ENCODE data around the gene COLEC11.
A peak's percentile ranks its signal among the peaks of the same experiment; 100 is the strongest.
"Not testable (repeated sequence)": the region's sequence is repeated elsewhere in the genome, so short reads cannot be mapped to it uniquely, and the experiment has no call there.

COLEC11 gene

DNA sequence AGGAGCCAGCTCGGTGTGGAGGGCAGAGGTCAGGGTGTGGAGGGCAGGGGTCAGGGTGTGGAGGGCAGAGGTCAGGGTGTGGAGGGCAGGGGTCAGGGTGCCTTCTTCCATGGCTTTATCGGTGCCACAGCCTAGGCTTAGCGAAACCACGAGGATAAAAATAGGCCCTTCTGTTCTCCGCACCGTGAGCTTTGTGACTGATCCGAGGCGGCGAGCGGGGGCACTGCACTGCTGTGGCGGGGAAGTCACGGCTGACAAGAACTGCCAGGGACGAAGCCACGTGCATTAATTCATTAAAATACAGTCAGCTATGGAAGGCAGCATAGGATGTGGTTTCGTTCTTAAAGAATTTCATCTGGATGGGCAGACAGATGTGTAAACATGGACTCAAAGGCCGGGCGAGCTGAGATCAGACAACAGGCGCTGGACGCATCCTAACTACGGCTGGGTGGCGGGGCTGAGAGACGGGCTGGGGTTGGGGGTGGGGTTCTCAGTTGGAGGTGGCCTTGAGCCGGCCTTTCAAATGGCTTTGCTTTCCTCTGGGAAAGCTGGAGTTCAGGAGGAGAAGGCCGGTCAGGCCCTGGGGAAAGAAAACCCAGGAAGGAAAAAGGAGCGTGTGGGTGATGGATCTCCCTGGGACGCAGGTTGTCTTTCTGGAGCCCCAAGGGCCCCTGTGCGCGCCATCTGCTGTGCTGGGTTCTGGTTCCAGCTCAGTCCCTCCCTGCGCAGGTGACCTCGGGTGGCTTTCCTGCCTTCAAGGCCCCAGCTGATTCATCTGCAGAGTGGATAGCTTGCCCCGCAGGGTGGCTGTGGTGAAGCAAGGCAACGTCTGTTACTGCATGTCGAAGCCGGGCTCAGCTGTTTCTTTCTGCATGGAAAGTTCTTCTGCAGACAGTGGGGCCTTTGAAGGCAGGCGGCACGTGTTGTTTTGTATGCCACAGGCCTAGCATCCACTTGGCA, 62.1 kb downstream of the COLEC11 start:
- no peak overlapping the region for H3K4me3 ChIP-seq (ENCODE audit: low read length)
- no peak for DNase-seq (ENCODE audit: low read depth)
- TF ChIP-seq, protein P1, sequence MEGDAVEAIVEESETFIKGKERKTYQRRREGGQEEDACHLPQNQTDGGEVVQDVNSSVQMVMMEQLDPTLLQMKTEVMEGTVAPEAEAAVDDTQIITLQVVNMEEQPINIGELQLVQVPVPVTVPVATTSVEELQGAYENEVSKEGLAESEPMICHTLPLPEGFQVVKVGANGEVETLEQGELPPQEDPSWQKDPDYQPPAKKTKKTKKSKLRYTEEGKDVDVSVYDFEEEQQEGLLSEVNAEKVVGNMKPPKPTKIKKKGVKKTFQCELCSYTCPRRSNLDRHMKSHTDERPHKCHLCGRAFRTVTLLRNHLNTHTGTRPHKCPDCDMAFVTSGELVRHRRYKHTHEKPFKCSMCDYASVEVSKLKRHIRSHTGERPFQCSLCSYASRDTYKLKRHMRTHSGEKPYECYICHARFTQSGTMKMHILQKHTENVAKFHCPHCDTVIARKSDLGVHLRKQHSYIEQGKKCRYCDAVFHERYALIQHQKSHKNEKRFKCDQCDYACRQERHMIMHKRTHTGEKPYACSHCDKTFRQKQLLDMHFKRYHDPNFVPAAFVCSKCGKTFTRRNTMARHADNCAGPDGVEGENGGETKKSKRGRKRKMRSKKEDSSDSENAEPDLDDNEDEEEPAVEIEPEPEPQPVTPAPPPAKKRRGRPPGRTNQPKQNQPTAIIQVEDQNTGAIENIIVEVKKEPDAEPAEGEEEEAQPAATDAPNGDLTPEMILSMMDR (IDR thresholded peaks at IDR 0.05; ENCODE audit: insufficient read depth, low read depth, low read length, missing control alignments), result no peak

DNA sequence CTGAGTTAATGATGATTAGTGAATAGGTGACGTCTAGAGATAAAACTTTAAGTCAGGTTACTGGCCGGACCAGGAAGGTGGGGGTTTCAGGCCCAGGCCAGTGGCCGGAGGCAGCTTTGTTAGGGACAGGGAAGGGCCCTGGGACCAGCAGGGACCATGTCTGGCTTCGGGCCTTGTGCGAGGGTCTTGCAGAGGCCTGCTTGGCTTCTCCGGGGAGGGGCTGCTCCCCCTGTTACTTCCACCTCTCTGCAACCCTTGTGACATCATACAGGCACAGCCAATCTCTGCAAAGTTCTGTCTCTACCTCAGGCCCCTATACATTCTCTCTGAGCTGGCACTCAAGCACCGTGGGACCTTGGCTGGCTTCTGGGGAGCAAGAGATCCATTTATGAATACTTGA, 63.0 kb downstream of the COLEC11 start, which contains the start of gene ALLC:
Gene ALLC, plus strand, starts transcription at position 320 of the 400 bp plus-strand sequence. CDS start 12,958 bp downstream, outside the sequence.
- DNase-seq (ENCODE audit: low read depth), result no peak
- no peak within 1 kb of the TSS for H3K4me3 ChIP-seq (ENCODE audit: low read length)
- TF ChIP-seq, protein P1 (IDR thresholded peaks at IDR 0.05; ENCODE audit: insufficient read depth, low read depth, low read length, missing control alignments), result no peak

GRCh38 chr2:3659447-3660432, 64.8 kb downstream of the COLEC11 start:
- H3K4me3 ChIP-seq (ENCODE audit: low read length), result no peak overlapping the region
- no peak for DNase-seq (ENCODE audit: low read depth)
- TF ChIP-seq, protein P1 (IDR thresholded peaks at IDR 0.05; ENCODE audit: insufficient read depth, low read depth, low read length, missing control alignments), result no peak

GRCh38 chr2:3660640-3661039, 65.7 kb downstream of the COLEC11 start:
- not testable (repeated sequence) for H3K4me3 ChIP-seq (ENCODE audit: low read length)
- peak; percentile 20 for DNase-seq (ENCODE audit: low read depth)

- TF ChIP-seq, protein P1 (IDR thresholded peaks at IDR 0.05; ENCODE audit: insufficient read depth, low read depth, low read length, missing control alignments), result no peak
- no peak overlapping the region for H3K4me3 ChIP-seq (ENCODE audit: low read length)
- DNase-seq (ENCODE audit: low read depth), result no peak
Measured at GRCh38 chr2:3661149-3661660, 66.3 kb downstream of the COLEC11 start.

GRCh38 chr2:3662239-3662638, 67.3 kb downstream of the COLEC11 start:
- DNase-seq (ENCODE audit: low read depth), result no peak
- TF ChIP-seq, protein P1 (IDR thresholded peaks at IDR 0.05; ENCODE audit: insufficient read depth, low read depth, low read length, missing control alignments), result no peak
- H3K4me3 ChIP-seq (ENCODE audit: low read length), result no peak overlapping the region

DNA sequence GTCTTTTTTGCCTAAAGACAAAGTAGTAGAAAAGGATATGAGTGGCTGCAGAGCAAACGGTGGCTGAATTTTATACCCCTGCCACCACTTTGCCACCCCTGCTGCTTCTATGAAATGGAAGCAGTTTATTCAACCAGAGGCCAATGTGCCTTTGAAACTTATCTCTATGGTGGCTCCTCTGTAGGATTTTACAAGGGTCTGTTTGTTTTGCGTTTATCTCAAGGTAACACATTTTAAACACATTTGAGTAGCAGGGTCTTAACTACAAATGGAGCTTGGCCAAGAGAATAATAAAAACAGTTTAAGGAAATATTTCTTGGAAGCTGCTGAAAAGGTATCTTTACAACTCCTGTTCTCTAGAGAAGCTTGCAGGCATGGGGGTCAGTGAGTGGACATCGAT, 69.2 kb downstream of the COLEC11 start:
- DNase-seq (ENCODE audit: low read depth), result no peak
- H3K4me3 ChIP-seq (ENCODE audit: low read length), result no peak overlapping the region
- TF ChIP-seq, protein P1 (IDR thresholded peaks at IDR 0.05; ENCODE audit: insufficient read depth, low read depth, low read length, missing control alignments), result no peak

All from epithelial cell of esophagus (primary cell).